T-helper 2 cell treated with Interferon-gamma antibody and Interleukin-4, amounts not matched to agents 5 μg/mL and 100 μg/mL, for 36 hours (primary cell): ENCODE results near the gene PPP1R36.
"Not testable (repeated sequence)": the region's sequence is repeated elsewhere in the genome, so short reads cannot be mapped to it uniquely, and the experiment has no call there.

Experiments
- DNase-seq: peaks from one replicate; pipeline ENCODE4 v3.0.0; 2021; ENCODE audit warnings: low spot score
- H3K27ac Mint-ChIP-seq: one replicate; pipeline ENCODE4 v1.8.0; 2021; ENCODE audit warnings: mild to moderate bottlenecking, mixed read lengths
- H3K27me3 Mint-ChIP-seq: one replicate; pipeline ENCODE4 v1.8.0; 2021; ENCODE audit warnings: low read depth, mixed read lengths
- H3K36me3 Mint-ChIP-seq: one replicate; pipeline ENCODE4 v1.8.0; 2021; ENCODE audit warnings: low read depth, mixed read lengths
- H3K4me1 Mint-ChIP-seq: one replicate; pipeline ENCODE4 v1.8.0; 2021; ENCODE audit warnings: low read depth, mixed read lengths
- H3K4me3 Mint-ChIP-seq: one replicate; pipeline ENCODE4 v1.8.0; 2022; ENCODE audit warnings: mild to moderate bottlenecking, moderate library complexity, mixed read lengths
- H3K9me3 Mint-ChIP-seq: one replicate; pipeline ENCODE4 v1.8.0; 2021; ENCODE audit warnings: mixed read lengths

PPP1R36 gene

GRCh38 chr14:64508215-64508776, 41.5 kb upstream of the PPP1R36 start:
- peaks cover 2% of the 10 kb centered on the region for H3K27me3 Mint-ChIP-seq
- H3K36me3 Mint-ChIP-seq: peaks cover 32% of the 10 kb centered on the region
- no peaks in the 10 kb centered on the region for H3K9me3 Mint-ChIP-seq
- peak overlapping the region; percentile 94 for H3K4me3 Mint-ChIP-seq
- H3K4me1 Mint-ChIP-seq: peaks cover 60% of the 10 kb centered on the region
- peak overlapping the region; percentile 86 for H3K27ac Mint-ChIP-seq
- DNase-seq: no peak

- Mint-ChIP-seq H3K9me3 (no peaks in the 10 kb centered on the region), H3K36me3 (peaks cover 31% of the 10 kb centered on the region), H3K4me3 (peak overlapping the region; percentile 65), H3K4me1 (peaks cover 60% of the 10 kb centered on the region), H3K27me3 (peaks cover 2% of the 10 kb centered on the region), H3K27ac (peak overlapping the region; percentile 53)
- no peak for DNase-seq
Measured at GRCh38 chr14:64509036-64509435, 40.7 kb upstream of the PPP1R36 start.

- H3K27ac Mint-ChIP-seq: peak overlapping the region; percentile 71
- DNase-seq: peak; percentile 57
- H3K27me3 Mint-ChIP-seq: no peaks in the 10 kb centered on the region
- H3K4me3 Mint-ChIP-seq: peak overlapping the region; percentile 65
- no peaks in the 10 kb centered on the region for H3K9me3 Mint-ChIP-seq
- peaks cover 22% of the 10 kb centered on the region for H3K36me3 Mint-ChIP-seq
- H3K4me1 Mint-ChIP-seq: peaks cover 59% of the 10 kb centered on the region
Measured at GRCh38 chr14:64510825-64511671, 38.7 kb upstream of the PPP1R36 start.

GRCh38 chr14:64513271-64513670, 36.5 kb upstream of the PPP1R36 start:
- Mint-ChIP-seq H3K27ac (no peak overlapping the region), H3K4me1 (peaks cover 55% of the 10 kb centered on the region), H3K27me3 (no peaks in the 10 kb centered on the region), H3K36me3 (peaks cover 11% of the 10 kb centered on the region), H3K4me3 (no peak overlapping the region), H3K9me3 (no peaks in the 10 kb centered on the region)
- DNase-seq: no peak

DNA sequence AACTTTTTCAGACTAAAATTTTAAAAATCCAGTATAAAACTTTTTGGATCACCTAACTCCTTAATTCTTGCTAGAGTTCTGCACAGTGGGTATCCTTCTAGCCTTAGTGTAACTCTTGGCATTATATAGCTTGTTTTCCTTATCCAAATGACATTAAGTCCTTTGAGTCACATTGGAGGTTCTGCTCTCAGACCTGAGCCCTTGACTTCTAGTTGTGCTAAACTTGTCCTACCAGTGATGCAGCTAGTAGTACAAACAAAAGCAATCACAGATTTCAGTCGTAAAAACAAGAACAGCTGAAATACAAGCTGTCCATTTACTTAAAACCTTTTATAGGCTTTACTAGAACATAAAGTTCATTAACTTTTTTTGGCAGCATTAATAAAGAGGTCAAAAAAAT, 34.7 kb upstream of the PPP1R36 start:
- no peak for DNase-seq
- Mint-ChIP-seq H3K9me3 (no peaks in the 10 kb centered on the region), H3K36me3 (peaks cover 10% of the 10 kb centered on the region), H3K4me1 (peaks cover 40% of the 10 kb centered on the region), H3K27ac (no peak overlapping the region), H3K27me3 (no peaks in the 10 kb centered on the region), H3K4me3 (no peak overlapping the region)

DNA sequence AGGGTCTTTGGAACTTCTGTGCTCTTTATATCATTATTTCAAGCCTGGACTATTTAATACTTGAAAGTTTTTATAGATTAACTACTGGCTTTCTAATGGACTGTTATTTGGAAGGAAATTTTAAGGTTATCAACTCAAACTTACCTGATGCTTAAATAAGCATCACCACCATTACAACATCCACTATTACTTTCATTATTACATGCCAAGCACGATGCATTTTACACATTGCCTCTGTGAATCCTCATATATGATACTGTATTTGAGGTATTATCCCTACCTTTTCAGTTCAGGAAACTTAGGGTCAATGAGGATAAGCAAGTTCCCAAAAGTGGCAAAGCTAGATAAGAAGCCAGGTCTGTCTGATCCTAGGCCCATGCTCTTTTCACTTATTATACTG, 32.8 kb upstream of the PPP1R36 start:
- H3K27ac Mint-ChIP-seq: no peak overlapping the region

GRCh38 chr14:64517667-64518066, 32.1 kb upstream of the PPP1R36 start:
- H3K4me1 Mint-ChIP-seq: peaks cover 20% of the 10 kb centered on the region
- not testable (repeated sequence) for H3K9me3 Mint-ChIP-seq, H3K4me3 Mint-ChIP-seq, H3K27ac Mint-ChIP-seq, DNase-seq, H3K36me3 Mint-ChIP-seq, H3K27me3 Mint-ChIP-seq

More for the DNA sequence above, 32.8 kb upstream of the PPP1R36 start:
- Mint-ChIP-seq H3K36me3 (peaks cover 6% of the 10 kb centered on the region), H3K27me3 (no peaks in the 10 kb centered on the region), H3K4me1 (peaks cover 26% of the 10 kb centered on the region), H3K9me3 (no peaks in the 10 kb centered on the region), H3K4me3 (no peak overlapping the region)
- DNase-seq: no peak

DNA sequence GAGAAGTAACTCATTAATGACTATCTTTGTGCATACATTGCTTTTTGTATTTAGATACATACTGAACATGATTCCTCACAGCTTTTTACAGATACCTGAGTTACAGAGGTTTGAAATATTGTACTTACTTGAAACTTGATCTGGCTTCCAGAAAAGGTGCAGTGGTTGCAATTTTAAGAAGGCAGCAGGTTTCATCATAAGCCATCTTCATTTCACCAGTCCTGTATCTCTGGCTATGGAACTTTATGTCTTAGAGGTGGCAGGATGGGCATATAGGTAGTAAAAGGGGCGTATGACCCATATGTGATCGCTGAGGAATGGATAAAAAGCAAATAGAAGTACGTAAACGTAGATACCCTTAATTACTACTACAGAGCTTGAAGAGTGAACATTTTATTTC, 31.5 kb upstream of the PPP1R36 start:
- Mint-ChIP-seq H3K36me3 (peaks cover 6% of the 10 kb centered on the region), H3K9me3 (no peaks in the 10 kb centered on the region), H3K4me1 (peaks cover 20% of the 10 kb centered on the region), H3K4me3 (no peak overlapping the region), H3K27me3 (no peaks in the 10 kb centered on the region), H3K27ac (no peak overlapping the region)
- no peak for DNase-seq

DNA sequence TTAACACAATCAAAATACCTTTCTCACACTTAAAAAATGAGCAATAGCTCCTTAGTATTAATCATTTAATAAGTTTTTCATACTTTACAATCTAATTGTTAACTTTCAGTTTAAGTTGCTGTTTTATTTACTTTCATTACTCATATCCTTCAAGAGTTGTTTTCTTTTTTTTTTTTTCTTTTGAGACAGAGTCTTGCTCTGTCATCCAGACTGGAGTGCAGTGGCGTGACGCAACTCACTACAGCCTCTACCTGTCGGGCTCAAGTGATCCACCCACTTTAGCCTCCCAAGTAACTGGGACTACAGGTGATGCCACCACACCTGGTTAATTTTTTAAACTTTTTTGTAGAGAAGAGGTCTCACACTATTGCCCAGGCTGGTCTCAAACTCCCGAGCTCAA, 29.1 kb upstream of the PPP1R36 start:
- Mint-ChIP-seq H3K4me3 (no peak overlapping the region), H3K4me1 (peaks cover 17% of the 10 kb centered on the region), H3K36me3 (peaks cover 13% of the 10 kb centered on the region), H3K27me3 (no peaks in the 10 kb centered on the region), H3K27ac (no peak overlapping the region), H3K9me3 (no peaks in the 10 kb centered on the region)
- no peak for DNase-seq

DNA sequence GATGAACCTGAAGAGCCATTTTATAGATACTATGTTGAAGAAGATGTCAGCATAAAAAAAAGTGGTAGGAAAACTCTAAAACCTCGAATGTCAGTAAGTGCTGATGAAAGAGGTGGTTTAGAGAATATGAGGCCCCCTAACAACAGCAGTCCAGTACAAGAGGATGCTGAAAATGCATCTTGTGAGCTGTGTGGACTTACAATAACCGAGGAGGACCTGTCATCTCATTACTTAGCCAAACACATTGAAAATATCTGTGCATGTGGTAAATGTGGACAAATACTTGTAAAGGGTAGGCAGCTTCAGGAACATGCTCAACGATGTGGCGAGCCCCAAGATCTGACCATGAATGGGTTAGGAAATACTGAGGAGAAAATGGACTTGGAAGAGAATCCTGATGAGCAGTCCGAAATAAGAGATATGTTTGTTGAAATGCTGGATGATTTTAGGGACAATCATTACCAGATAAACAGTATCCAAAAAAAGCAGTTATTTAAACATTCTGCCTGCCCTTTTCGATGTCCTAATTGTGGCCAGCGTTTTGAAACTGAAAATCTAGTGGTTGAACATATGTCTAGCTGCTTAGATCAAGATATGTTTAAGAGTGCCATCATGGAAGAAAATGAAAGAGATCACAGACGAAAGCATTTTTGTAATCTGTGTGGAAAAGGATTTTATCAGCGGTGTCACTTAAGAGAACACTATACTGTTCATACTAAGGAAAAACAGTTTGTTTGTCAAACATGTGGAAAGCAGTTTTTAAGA, 27.0 kb upstream of the PPP1R36 start:
- Mint-ChIP-seq H3K9me3 (no peaks in the 10 kb centered on the region), H3K36me3 (peaks cover 19% of the 10 kb centered on the region), H3K4me1 (peaks cover 10% of the 10 kb centered on the region), H3K27ac (no peak overlapping the region), H3K27me3 (no peaks in the 10 kb centered on the region), H3K4me3 (no peak overlapping the region)
- no peak for DNase-seq

DNA sequence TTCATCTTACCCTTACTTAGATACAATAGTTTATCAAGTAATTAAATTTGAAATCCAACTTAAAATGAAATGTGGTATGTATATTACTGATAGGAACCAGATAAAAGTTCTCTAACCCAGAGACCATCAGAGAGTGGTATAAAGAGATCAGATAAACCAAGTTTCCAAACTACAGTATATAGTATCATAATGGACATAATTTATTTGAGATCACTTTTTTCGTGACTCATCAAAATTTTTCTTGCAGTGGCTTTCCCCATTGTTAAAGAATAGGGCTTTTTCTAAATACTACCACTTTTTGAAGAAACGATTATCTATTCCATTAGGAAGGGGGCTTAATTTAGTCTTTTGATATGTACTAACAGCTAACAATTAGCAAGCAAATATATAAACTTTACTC, 24.4 kb upstream of the PPP1R36 start:
- H3K36me3 Mint-ChIP-seq: peaks cover 23% of the 10 kb centered on the region
- H3K4me3 Mint-ChIP-seq: no peak overlapping the region
- DNase-seq: no peak
- H3K4me1 Mint-ChIP-seq: peaks cover 4% of the 10 kb centered on the region
- no peak overlapping the region for H3K27ac Mint-ChIP-seq
- H3K27me3 Mint-ChIP-seq: no peaks in the 10 kb centered on the region
- no peaks in the 10 kb centered on the region for H3K9me3 Mint-ChIP-seq

DNA sequence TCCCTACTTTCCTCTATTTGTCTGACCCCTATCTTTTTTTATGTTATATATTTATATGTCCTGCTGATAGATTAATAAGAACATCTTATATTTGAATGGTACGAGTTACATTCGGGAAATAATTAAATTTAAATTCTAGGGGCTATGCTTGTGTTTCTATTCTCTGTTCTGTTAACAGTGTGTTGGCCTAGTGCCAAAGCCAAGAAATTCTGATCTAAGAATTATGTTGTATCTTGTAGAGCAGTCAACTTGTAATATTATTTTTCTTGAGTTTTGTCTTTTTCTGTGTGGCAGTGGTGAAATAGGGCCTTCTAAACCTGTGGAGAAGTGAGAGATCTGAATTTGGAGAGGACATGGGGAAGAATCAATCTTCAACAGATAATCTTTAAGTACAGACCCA, 18.2 kb upstream of the PPP1R36 start:
- Mint-ChIP-seq H3K9me3 (no peaks in the 10 kb centered on the region), H3K27ac (no peak overlapping the region), H3K4me1 (peaks cover 1% of the 10 kb centered on the region)

DNA sequence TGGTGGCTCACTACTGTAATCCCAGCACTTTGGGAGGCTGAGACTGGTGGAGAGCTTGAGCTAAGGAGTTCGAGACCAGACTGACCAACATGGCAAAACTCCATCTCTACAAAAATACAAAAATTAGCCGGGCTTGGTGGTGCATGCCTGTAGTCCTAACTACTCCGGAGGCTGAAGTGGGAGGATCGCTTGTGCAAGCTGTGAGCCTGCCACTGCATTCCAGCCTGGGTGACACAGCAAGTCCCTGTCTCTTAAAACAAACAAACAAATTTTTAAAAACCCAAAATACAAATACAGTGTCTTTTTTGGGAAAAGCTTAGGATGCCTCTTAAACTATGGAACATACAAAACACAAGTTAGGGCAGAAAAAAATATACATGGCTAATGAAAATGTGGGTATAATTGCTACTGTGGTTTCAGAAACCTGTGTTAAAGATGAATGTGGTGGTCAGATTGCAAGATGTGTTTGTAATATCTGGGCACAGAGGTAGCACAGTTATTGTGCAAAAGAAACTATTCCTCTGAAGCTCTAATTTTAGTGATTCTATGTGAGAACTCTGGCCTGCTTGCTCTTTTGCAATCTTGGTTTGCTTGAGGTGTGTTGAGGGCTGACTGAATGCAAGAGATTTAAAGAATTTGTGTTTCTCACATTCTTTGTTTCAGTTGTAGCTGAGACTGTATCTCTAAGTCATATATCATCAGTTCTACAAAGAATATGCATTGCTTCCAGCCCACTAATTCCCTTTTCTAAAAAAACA, 13.1 kb upstream of the PPP1R36 start:
- Mint-ChIP-seq H3K4me1 (peaks cover 14% of the 10 kb centered on the region), H3K27me3 (peaks cover 20% of the 10 kb centered on the region), H3K27ac (no peak overlapping the region), H3K4me3 (no peak overlapping the region), H3K36me3 (peaks cover 8% of the 10 kb centered on the region), H3K9me3 (peaks cover 4% of the 10 kb centered on the region)
- DNase-seq: no peak

More for the DNA sequence above, 18.2 kb upstream of the PPP1R36 start:
- peaks cover 10% of the 10 kb centered on the region for H3K36me3 Mint-ChIP-seq
- H3K27me3 Mint-ChIP-seq: no peaks in the 10 kb centered on the region
- no peak overlapping the region for H3K4me3 Mint-ChIP-seq
- DNase-seq: no peak
